ENCODE measurements around the gene PHF12. TPM values are rescaled to one million over a fixed set of nuclear protein-coding genes. Genes with fewer than 3 reads are reported as not detected.

The PHF12 gene
- total and polyA plus RNA-seq, 10 of the 15 experiments (the other 5 are each of a cell fraction or from before 2014, with no cell fraction given): 1.3 to 43.9 (median 19.2) TPM

DNA sequence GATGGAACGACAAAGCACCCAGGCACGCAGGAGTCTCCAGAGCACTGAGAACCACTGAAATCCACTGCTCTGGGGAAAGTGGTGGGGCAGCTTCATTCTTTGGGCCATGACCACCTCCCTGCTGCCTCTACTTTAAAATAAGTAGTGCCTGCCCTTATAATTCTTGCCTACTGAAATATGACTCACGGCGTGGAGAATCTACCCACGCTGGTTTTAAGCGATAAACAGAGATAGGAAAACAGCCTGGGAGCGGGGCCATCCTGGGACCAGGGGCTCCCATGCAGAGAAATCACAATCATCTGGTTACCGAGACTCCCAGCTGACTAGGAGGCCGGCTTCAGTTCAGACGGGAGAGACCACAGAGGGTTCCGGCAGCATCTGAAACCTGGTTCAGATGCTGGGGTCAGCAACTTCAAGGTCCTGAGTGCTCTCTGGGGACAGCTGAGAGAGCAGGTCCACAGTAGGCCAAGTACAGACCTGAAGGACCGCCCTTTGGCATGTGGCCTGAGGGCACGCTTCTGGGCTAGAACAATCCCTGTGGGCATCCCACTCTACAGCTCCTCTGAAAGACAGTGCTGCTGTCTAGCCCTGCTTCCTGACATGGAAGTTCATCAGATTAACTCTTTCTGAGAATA is 39.8 kb downstream of the PHF12 start:
- no peak overlapping the region for H3K27ac ChIP-seq (ENCODE audit: control insufficient read depth, insufficient read depth)
- no TSS peak for BruUV-seq (replicated peaks)
- RAD21 ChIA-PET (ENCODE audit: unreplicated experiment): interaction anchor here (5.7 kb wide), 1 partner anchor 148 kb away, joined by 23 read pairs; no protein-coding TSS in a partner anchor
- intact Hi-C loops (cut with micrococcal nuclease; ENCODE audit: unreplicated experiment) (no loop called here), in situ Hi-C loops (cut with MboI) (no loop called here)
- no peaks in the 10 kb centered on the region for H3K79me2 ChIP-seq (ENCODE audit: control insufficient read depth, insufficient read depth, low read length)
- CTCF ChIA-PET: interaction anchor here (0.7 to 17.3 kb wide), 6 partner anchors 9 to 148 kb away, joined by 3 to 175 read pairs (median 4); no protein-coding TSS in a partner anchor
- no peak overlapping the region for H3K9ac ChIP-seq (ENCODE audit: control insufficient read depth, insufficient read depth, low read length)
- SMC1A ChIA-PET (ENCODE audit: uncharacterized antibody, unreplicated experiment): interaction anchor here (1.0 to 1.6 kb wide), 3 partner anchors 18 to 147 kb away, joined by 5 read pairs; no protein-coding TSS in a partner anchor
- H3K27me3 ChIP-seq (replicated peaks in 1 of 2; ENCODE audit: control insufficient read depth in 2 of 2, insufficient read depth in 2 of 2, low read length in 1 of 2): no peaks in the 10 kb centered on the region
- no peaks in the 10 kb centered on the region for H3K4me1 ChIP-seq (ENCODE audit: control insufficient read depth, insufficient read depth, low read length)
- H3K9me3 ChIP-seq (replicated peaks; ENCODE audit: control insufficient read depth, insufficient read depth, low read length): no peaks in the 10 kb centered on the region
- no peak for ATAC-seq
- H3K4me3 ChIP-seq: no peak overlapping the region
- WGBS (ENCODE audit: insufficient coverage, insufficient replicate concordance, low lambda C conversion rate, missing lambda C conversion rate): 98% methylated on average over 13 of the region's 13 CpGs
- H3K36me3 ChIP-seq (ENCODE audit: control insufficient read depth in 2 of 2, insufficient read depth in 2 of 2, low read length in 1 of 2): peaks cover 45 to 71% of the 10 kb centered on the region in 2 experiments
- no peaks in the 10 kb centered on the region for H4K20me1 ChIP-seq (ENCODE audit: control insufficient read depth, insufficient read depth)
- H3K4me2 ChIP-seq (ENCODE audit: control insufficient read depth, insufficient read depth): no peak overlapping the region
- DNase-seq (ENCODE audit: low read depth, low spot score): no peak
- no peak for FAIRE-seq
- no peak overlapping the region for H2AFZ ChIP-seq (ENCODE audit: control insufficient read depth, low read depth, low read length)
- POLR2A ChIA-PET: interaction anchor here (0.5 to 0.7 kb wide), 2 partner anchors 19 to 371 kb away, joined by 3 to 10 read pairs; no protein-coding TSS in a partner anchor
- TF ChIP-seq, protein P1, sequence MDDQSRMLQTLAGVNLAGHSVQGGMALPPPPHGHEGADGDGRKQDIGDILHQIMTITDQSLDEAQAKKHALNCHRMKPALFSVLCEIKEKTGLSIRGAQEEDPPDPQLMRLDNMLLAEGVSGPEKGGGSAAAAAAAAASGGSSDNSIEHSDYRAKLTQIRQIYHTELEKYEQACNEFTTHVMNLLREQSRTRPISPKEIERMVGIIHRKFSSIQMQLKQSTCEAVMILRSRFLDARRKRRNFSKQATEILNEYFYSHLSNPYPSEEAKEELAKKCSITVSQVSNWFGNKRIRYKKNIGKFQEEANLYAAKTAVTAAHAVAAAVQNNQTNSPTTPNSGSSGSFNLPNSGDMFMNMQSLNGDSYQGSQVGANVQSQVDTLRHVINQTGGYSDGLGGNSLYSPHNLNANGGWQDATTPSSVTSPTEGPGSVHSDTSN (IDR thresholded peaks at IDR 0.05; ENCODE audit: insufficient replicate concordance, low read depth, low read length): no peak
- TF ChIP-seq BHLHE40 (IDR thresholded peaks at IDR 0.05; ENCODE audit: borderline replicate concordance in 1 of 2, low read depth in 2 of 2, low read length in 1 of 2): no peak
- TF ChIP-seq, protein P2, sequence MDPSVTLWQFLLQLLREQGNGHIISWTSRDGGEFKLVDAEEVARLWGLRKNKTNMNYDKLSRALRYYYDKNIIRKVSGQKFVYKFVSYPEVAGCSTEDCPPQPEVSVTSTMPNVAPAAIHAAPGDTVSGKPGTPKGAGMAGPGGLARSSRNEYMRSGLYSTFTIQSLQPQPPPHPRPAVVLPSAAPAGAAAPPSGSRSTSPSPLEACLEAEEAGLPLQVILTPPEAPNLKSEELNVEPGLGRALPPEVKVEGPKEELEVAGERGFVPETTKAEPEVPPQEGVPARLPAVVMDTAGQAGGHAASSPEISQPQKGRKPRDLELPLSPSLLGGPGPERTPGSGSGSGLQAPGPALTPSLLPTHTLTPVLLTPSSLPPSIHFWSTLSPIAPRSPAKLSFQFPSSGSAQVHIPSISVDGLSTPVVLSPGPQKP (IDR thresholded peaks at IDR 0.05; ENCODE audit: low read depth, low read length): no peak
- TF ChIP-seq SRF (IDR thresholded peaks at IDR 0.05; ENCODE audit: low read depth in 2 of 2, low read length in 2 of 2): no peak
- no peak for TF ChIP-seq EED (IDR thresholded peaks at IDR 0.05; ENCODE audit: low read depth)
- no peak for TF ChIP-seq HDAC6 (IDR thresholded peaks at IDR 0.05; ENCODE audit: unreplicated experiment)
- TF ChIP-seq ZSCAN29 (IDR thresholded peaks at IDR 0.05): no peak
- TF ChIP-seq SIN3A (IDR thresholded peaks at IDR 0.05; ENCODE audit: low read depth, low read length): no peak
- no peak for TF ChIP-seq EP300 (IDR thresholded peaks at IDR 0.05; ENCODE audit: borderline replicate concordance in 1 of 2, control insufficient read depth in 1 of 2, low read depth in 2 of 2, low read length in 2 of 2)
- no peak for TF ChIP-seq KLF5 (IDR thresholded peaks at IDR 0.05; ENCODE audit: partially characterized antibody)
- no peak for TF ChIP-seq JUND (IDR thresholded peaks at IDR 0.05; ENCODE audit: low read depth, low read length)
- TF ChIP-seq CHD4 (IDR thresholded peaks at IDR 0.05): no peak
- TF ChIP-seq NFYA (IDR thresholded peaks at IDR 0.05; ENCODE audit: borderline replicate concordance, low read depth, low read length): no peak
- TF ChIP-seq, protein P3, sequence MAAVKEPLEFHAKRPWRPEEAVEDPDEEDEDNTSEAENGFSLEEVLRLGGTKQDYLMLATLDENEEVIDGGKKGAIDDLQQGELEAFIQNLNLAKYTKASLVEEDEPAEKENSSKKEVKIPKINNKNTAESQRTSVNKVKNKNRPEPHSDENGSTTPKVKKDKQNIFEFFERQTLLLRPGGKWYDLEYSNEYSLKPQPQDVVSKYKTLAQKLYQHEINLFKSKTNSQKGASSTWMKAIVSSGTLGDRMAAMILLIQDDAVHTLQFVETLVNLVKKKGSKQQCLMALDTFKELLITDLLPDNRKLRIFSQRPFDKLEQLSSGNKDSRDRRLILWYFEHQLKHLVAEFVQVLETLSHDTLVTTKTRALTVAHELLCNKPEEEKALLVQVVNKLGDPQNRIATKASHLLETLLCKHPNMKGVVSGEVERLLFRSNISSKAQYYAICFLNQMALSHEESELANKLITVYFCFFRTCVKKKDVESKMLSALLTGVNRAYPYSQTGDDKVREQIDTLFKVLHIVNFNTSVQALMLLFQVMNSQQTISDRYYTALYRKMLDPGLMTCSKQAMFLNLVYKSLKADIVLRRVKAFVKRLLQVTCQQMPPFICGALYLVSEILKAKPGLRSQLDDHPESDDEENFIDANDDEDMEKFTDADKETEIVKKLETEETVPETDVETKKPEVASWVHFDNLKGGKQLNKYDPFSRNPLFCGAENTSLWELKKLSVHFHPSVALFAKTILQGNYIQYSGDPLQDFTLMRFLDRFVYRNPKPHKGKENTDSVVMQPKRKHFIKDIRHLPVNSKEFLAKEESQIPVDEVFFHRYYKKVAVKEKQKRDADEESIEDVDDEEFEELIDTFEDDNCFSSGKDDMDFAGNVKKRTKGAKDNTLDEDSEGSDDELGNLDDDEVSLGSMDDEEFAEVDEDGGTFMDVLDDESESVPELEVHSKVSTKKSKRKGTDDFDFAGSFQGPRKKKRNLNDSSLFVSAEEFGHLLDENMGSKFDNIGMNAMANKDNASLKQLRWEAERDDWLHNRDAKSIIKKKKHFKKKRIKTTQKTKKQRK (IDR thresholded peaks at IDR 0.05; ENCODE audit: low read depth, low read length): no peak

All from GM12878 (cell line).